Neural cell (in vitro differentiated cells): ENCODE data around the gene NECTIN2.

ENCODE experiments used
- EP300 ChIP-seq: fragments of 450-650 bp; conservative IDR thresholded peaks from 2 replicates; pipeline ENCODE4 v1.6.1; 2014; ENCODE audit warnings: antibody characterized with exemption, mild to moderate bottlenecking, moderate library complexity; ENCODE audit not compliant: poor library complexity, severe bottlenecking
- TF ChIP-seq, protein P1 (sequence below): fragments of 450-650 bp; IDR thresholded peaks from 2 replicates; pipeline ENCODE4 v1.5.1; 2014; ENCODE audit warnings: antibody characterized with exemption, mild to moderate bottlenecking, moderate library complexity; ENCODE audit not compliant: poor library complexity, severe bottlenecking

DNA sequence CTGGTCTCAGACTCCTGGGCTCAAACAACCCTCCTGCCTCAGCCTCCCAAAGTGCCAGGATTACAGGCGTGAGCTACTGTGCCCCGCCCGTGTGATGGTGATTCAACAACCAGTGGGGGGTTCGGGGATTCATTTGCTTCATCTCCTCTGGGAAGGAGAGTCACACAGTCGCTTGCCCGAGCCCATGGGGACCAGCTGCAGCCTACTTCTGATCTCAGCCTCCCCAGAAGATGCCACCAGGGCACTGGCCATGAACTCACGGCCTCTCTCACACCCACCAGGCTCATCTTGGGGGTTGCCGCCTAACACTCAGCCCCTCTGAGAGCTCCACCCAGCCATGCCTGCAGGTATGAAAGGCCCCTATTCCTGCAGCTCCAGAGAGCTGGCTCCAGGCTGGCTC, 51.7 kb downstream of the NECTIN2 start:
- TF ChIP-seq EP300 = no peak
- TF ChIP-seq, protein P1, sequence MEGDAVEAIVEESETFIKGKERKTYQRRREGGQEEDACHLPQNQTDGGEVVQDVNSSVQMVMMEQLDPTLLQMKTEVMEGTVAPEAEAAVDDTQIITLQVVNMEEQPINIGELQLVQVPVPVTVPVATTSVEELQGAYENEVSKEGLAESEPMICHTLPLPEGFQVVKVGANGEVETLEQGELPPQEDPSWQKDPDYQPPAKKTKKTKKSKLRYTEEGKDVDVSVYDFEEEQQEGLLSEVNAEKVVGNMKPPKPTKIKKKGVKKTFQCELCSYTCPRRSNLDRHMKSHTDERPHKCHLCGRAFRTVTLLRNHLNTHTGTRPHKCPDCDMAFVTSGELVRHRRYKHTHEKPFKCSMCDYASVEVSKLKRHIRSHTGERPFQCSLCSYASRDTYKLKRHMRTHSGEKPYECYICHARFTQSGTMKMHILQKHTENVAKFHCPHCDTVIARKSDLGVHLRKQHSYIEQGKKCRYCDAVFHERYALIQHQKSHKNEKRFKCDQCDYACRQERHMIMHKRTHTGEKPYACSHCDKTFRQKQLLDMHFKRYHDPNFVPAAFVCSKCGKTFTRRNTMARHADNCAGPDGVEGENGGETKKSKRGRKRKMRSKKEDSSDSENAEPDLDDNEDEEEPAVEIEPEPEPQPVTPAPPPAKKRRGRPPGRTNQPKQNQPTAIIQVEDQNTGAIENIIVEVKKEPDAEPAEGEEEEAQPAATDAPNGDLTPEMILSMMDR = no peak
